Measurements from ENCODE around the gene PRSS27.
A peak's percentile ranks its signal among the peaks of the same experiment; 100 is the strongest.
"Not testable (repeated sequence)": the region's sequence is repeated elsewhere in the genome, so short reads cannot be mapped to it uniquely, and the experiment has no call there.

The PRSS27 gene

DNA sequence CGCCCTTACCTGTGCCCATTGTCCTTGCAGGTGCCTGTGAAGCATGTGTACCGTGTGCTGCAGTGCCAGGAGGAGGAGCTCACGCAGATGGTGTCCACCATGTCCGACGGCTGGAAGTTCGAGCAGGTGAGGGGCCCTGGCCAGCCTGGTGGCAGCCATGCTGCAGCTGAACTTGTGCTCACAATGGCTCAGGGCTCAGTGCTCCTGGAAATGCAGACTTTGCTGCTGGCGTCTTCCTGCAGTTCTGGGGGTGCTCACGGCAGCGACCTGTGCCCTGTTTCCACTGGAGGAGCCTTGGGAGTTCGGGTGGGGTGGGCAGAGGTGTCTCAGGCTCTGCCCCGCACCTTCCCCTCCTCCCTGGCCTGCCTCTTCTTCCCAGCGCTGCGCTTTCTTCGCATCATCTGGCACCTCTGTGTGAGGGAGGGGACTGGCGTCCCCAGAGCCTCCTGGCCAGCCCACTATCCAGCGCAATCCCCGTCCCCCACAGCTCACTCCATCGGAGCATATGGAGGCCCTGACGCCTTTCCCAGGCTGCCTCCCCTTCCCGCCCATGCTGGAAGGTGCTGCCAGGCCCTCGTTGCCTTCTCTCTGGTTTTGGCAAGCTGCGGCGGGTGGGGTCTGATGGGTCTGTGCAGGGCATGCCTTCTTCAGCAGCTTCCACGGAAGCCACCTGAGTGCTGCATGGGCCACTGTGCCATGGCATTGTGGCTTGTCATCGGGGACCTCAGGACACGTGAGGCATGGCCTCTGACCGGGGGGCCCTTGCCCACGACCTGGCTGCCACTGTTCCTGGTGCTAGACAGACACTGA is 20.0 kb downstream of the PRSS27 start:
- H3K36me3 ChIP-seq (ENCODE audit: control insufficient read depth, insufficient read depth, low read length), result peaks cover 65% of the 10 kb centered on the region
- H3K27me3 ChIP-seq (ENCODE audit: control insufficient read depth, insufficient read depth, low read length), result no peaks in the 10 kb centered on the region
- H3K27ac ChIP-seq (ENCODE audit: low read depth, low read length), result no peak overlapping the region
- no peak overlapping the region for H3K4me3 ChIP-seq (ENCODE audit: low read depth, low read length)
- H3K4me1 ChIP-seq (ENCODE audit: control insufficient read depth, insufficient read depth, low read length), result no peaks in the 10 kb centered on the region
- no peaks in the 10 kb centered on the region for H3K9me3 ChIP-seq (ENCODE audit: control insufficient read depth, insufficient read depth, low read depth, low read length)
- H3K9ac ChIP-seq (ENCODE audit: low read length), result no peak overlapping the region

DNA sequence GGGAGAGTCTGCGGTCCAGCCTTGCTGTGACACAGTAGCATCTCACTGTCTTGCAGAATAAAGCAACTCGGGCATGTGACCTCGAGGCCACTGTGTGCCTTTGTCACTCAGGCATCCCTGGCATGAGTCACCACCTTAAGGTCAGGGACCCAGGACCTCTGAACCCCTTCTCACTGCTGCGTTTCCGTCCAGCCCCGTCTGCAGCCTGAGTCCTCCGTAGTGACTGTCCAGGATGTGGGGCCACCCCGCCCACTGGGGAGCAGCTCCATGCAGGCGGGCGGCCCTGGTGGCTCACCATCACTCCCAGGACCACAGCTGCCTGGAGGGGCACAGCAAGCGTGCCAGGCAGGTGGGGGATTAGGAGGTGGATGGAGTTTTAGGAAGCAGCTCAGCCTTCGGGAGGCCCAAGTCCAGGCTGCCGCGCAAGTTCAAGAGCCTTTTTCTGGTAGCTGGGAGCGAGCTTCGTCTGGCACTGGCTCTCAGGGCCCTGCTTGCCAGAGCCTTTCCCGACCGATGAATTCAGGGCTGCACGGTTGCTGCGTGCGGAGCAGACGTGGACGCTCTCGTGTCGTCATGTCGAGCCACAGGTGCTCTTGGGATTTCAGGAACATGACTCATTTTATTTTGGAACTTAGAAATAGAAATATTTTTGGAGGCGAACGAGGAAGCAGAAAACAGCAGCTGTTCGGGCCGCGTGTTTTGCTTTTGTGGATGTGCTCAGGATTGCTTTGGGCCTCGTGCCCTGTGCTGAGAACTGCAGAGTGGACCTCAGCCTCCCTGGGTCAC is 20.9 kb downstream of the PRSS27 start:
- no peaks in the 10 kb centered on the region for H3K27me3 ChIP-seq (ENCODE audit: control insufficient read depth, insufficient read depth, low read length)
- H3K9me3 ChIP-seq (ENCODE audit: control insufficient read depth, insufficient read depth, low read depth, low read length), result no peaks in the 10 kb centered on the region
- H3K4me1 ChIP-seq (ENCODE audit: control insufficient read depth, insufficient read depth, low read length), result no peaks in the 10 kb centered on the region
- no peak overlapping the region for H3K9ac ChIP-seq (ENCODE audit: low read length)
- peaks cover 58% of the 10 kb centered on the region for H3K36me3 ChIP-seq (ENCODE audit: control insufficient read depth, insufficient read depth, low read length)
- no peak overlapping the region for H3K4me3 ChIP-seq (ENCODE audit: low read depth, low read length)
- no peak overlapping the region for H3K27ac ChIP-seq (ENCODE audit: low read depth, low read length)

DNA sequence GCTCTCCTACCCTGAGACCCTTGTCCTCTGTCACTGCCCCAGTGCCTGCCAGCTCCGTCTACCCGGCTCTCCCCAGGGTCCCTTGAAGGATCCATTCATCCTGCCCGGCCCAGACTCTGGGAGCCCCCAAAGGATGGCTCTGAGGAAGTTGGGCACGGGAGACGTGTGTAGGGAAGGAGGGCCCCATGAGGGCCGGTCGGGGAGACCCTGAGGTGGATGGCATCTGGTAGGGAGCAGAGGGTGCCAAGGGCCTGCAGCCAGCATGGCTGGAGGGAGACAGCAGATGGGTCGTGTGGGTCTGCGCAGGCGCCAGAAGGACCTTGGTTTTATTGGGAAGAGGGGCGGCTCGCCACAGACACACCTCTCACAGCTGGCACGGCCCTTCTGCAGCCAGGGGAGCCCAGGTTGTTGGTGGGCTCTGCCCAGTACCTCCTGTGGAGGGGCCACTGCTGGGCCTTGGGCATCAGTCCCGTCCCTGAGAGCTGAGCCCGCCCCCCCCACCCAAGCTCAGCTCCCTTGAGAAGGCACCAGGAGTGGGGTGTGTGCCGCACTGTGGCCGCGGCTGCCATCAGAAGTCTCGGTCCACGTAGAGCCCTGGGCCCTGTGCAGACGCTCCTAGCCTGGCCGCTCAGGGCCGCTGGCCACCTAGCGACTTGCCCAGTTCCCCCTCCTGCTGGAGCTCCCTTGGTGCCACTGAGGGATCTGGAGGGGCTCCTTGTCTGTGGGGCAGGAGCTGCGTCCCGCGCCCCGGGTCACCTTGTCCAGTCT is 21.7 kb downstream of the PRSS27 start:
- no peaks in the 10 kb centered on the region for H3K9me3 ChIP-seq (ENCODE audit: control insufficient read depth, insufficient read depth, low read depth, low read length)
- H3K4me1 ChIP-seq (ENCODE audit: control insufficient read depth, insufficient read depth, low read length), result 0 out of 2 replicates have a peak, but pooled peaks cover 3% of the 10 kb centered on the region
- no peak overlapping the region for H3K4me3 ChIP-seq (ENCODE audit: low read depth, low read length)
- H3K36me3 ChIP-seq (ENCODE audit: control insufficient read depth, insufficient read depth, low read length), result peaks cover 58% of the 10 kb centered on the region
- no peaks in the 10 kb centered on the region for H3K27me3 ChIP-seq (ENCODE audit: control insufficient read depth, insufficient read depth, low read length)
- H3K27ac ChIP-seq (ENCODE audit: low read depth, low read length), result no peak overlapping the region
- H3K9ac ChIP-seq (ENCODE audit: low read length), result no peak overlapping the region

DNA sequence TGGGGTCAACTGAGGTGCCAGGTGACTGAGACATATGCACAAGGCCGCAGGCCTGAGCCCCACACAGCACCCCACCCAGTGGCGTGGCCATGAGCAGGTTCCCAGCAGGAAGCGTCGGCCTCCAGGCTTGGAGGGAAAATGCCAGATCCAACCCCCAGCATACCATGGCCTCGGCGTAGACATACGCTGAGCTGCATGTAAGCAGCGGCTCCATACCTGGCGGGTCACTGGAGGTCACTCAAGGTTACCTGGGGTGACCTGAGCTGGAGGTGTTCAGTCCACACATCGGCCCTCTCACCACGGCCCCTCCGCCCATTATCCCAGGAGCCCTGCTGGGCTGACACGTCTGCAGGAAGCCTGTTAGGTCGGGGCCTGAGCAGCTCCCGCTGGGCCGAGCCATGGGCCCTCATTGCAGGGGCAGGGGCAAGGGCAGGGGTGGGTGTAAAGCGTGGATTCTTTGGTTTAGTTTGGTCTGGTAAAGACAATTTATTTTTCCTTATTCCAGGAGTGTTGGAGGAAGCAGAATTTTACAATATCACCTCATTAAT is 22.5 kb downstream of the PRSS27 start:
- no peak overlapping the region for H3K4me3 ChIP-seq (ENCODE audit: low read depth, low read length)
- H3K36me3 ChIP-seq (ENCODE audit: control insufficient read depth, insufficient read depth, low read length), result peaks cover 51% of the 10 kb centered on the region

DNA sequence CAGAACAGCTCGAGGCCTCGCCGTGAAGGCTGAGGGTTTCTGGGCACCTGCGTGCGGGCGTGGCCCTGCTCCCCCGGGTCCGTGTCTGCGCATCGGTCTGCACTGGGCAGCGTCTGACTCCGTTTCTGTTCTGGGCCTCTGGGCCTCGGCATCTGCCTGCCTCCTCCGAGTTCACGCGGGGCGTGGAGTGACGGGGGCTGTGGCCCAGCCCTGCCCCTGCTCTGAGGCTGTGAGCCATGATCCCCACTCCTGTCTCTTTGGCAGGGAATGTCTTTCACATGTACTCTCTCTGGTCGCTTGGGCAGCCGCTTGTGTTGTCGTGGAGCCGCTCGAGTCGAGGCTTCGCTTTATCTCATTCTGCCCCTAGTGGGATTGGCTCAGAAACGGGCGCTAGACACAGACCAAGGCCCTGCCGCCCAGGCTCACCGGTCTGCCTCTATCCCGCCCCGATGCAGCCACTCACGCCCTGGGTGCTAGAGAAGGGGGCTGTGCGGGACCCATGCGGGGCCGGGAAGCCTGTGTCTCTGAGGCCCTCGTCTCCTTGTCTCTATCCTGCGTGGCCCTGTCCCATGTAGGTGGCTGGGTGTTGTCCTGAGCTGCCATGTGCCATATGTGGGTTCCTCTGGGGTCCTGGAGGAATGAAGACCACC is 23.3 kb downstream of the PRSS27 start:
- H3K9ac ChIP-seq (ENCODE audit: low read length); H3K4me1 ChIP-seq (ENCODE audit: control insufficient read depth, insufficient read depth, low read length); H3K27ac ChIP-seq (ENCODE audit: low read depth, low read length); H3K27me3 ChIP-seq (ENCODE audit: control insufficient read depth, insufficient read depth, low read length); H3K4me3 ChIP-seq (ENCODE audit: low read depth, low read length); H3K9me3 ChIP-seq (ENCODE audit: control insufficient read depth, insufficient read depth, low read depth, low read length): not testable (repeated sequence)
- peaks cover 45% of the 10 kb centered on the region for H3K36me3 ChIP-seq (ENCODE audit: control insufficient read depth, insufficient read depth, low read length)

More for the DNA sequence above, 22.5 kb downstream of the PRSS27 start:
- Histone ChIP-seq H3K27ac (ENCODE audit: low read depth, low read length) (no peak overlapping the region), H3K27me3 (ENCODE audit: control insufficient read depth, insufficient read depth, low read length) (no peaks in the 10 kb centered on the region), H3K9me3 (ENCODE audit: control insufficient read depth, insufficient read depth, low read depth, low read length) (no peaks in the 10 kb centered on the region), H3K9ac (ENCODE audit: low read length) (no peak overlapping the region), H3K4me1 (ENCODE audit: control insufficient read depth, insufficient read depth, low read length) (0 out of 2 replicates have a peak, but pooled peaks cover 6% of the 10 kb centered on the region)

DNA sequence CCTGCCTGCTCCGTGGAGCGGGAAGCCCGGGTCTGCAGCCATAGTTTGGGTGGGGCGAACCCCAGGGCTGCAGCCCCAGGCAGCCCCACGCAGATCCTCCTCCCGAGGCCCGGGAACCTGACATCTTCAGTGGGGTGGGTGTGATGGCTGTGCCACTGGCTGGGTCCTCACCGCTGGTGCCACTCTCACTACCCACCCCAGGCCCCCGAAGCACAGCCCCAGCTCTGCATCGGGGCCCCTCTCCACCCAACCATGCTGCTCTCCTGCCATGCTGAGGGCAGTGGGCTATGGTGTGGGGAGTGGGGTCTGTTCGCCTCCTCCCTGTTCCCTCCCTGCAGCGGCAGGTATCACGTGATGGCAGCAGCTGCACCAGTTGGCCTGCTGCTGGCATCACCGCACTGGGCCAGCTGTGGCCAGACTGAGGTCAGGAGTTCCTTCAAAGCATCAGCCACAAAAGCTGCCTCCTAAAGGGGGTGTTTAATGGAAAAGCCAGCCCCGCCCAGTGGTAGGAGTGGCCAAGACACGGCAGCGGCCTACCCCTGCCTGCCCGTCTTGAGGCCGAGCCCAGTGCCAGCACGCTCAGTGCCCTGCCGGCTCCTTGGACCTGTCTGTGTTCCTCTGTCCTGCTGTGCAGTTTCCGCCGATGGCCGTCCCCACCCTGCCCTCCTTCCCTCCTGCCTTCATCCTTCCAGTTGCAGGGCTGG is 26.9 kb downstream of the PRSS27 start:
- no peaks in the 10 kb centered on the region for H3K27me3 ChIP-seq (ENCODE audit: control insufficient read depth, insufficient read depth, low read length)
- peaks cover 23% of the 10 kb centered on the region for H3K36me3 ChIP-seq (ENCODE audit: control insufficient read depth, insufficient read depth, low read length)
- H3K4me1 ChIP-seq (ENCODE audit: control insufficient read depth, insufficient read depth, low read length), result peaks cover 6% of the 10 kb centered on the region; the same call in 1 of the 2 replicates
- H3K9me3 ChIP-seq (ENCODE audit: control insufficient read depth, insufficient read depth, low read depth, low read length), result no peaks in the 10 kb centered on the region
- H3K27ac ChIP-seq (ENCODE audit: low read depth, low read length), result no peak overlapping the region
- H3K9ac ChIP-seq (ENCODE audit: low read length), result no peak overlapping the region
- H3K4me3 ChIP-seq (ENCODE audit: low read depth, low read length), result no peak overlapping the region

DNA sequence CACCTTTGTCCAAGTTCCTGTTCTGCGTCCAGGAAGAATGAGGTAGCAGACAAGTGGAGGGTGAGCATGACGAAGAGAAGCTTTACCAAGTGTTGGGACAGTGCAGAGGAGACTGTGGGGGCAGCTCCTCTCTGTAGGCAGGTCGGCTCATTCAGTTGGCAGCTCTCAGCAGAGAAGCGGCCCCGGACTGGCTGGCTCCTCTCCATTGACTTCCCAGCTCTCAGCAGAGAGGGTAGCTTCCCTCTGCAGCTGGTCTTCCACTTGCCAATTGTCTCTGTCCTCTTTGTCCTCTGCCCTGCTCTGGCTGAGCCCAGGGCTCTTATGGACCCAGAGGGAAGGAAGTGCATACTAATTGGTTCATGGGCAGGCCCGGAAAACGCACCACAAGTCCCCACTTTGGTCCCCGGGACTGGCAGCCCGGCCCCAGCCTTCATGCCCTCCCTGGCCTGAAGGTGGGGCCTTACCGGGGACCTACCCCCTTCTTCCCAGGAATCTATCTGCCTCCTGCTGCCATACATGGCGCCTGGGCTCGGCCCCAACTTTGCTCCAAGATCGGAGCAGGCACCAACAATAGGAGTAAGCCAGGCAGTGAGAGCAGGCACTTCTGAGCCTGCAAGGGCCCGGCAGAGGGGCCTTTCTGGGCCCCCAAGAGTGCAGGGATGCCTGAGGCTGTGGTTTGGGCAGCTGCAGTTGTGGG is 27.6 kb downstream of the PRSS27 start:
- no peak overlapping the region for H3K9ac ChIP-seq (ENCODE audit: low read length)
- 0 out of 2 replicates have a peak overlapping the region, but pooled peaks have one; percentile 9 for H3K27ac ChIP-seq (ENCODE audit: low read depth, low read length)
- H3K4me1 ChIP-seq (ENCODE audit: control insufficient read depth, insufficient read depth, low read length), result peaks cover 6% of the 10 kb centered on the region; the same call in 1 of the 2 replicates
- no peaks in the 10 kb centered on the region for H3K9me3 ChIP-seq (ENCODE audit: control insufficient read depth, insufficient read depth, low read depth, low read length)
- peaks cover 16% of the 10 kb centered on the region for H3K36me3 ChIP-seq (ENCODE audit: control insufficient read depth, insufficient read depth, low read length)
- H3K4me3 ChIP-seq (ENCODE audit: low read depth, low read length), result no peak overlapping the region
- no peaks in the 10 kb centered on the region for H3K27me3 ChIP-seq (ENCODE audit: control insufficient read depth, insufficient read depth, low read length)

DNA sequence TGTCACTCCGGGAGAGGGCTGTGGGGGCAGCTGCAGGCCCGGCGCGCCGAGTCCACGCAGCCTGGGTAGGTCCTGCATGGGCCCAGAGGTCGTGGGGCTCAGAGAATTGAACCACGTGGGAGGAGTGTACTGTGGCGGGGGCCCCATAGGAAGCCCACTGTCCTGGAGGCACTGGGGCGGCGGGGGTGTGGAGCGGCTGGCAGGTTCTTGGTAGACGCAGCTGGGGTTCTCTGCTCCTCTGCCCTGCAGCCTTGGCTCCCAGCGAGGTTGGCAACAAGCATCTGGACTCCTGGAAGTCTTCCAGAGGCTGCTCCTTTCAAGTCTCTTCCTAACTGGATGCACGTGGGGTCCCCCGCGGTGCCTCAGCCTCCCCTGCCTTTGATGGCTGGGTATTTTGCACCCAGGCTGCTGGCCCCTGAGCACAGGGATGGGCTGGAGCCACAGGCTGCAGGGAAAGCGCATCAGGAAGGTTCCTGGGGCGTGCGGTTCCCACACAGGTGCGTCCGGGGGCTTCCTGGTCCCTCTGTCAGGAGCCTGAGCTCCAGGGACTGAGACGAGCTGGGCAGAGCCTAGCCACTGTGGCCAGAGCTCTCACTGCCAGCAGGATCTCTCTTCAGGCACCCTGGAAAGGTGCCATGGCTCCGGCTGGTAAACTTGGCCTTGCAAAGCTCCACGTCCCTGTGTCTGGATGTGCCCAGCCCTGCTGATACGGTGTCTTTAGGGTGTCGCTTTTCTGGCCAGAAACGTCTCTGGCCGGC is 28.4 kb downstream of the PRSS27 start:
- H3K9me3 ChIP-seq (ENCODE audit: control insufficient read depth, insufficient read depth, low read depth, low read length), result no peaks in the 10 kb centered on the region
- no peak overlapping the region for H3K9ac ChIP-seq (ENCODE audit: low read length)
- no peaks in the 10 kb centered on the region for H3K27me3 ChIP-seq (ENCODE audit: control insufficient read depth, insufficient read depth, low read length)
- H3K27ac ChIP-seq (ENCODE audit: low read depth, low read length), result 0 out of 2 replicates have a peak overlapping the region, but pooled peaks have one; percentile 9
- peaks cover 6% of the 10 kb centered on the region; the same call in 1 of the 2 replicates for H3K4me1 ChIP-seq (ENCODE audit: control insufficient read depth, insufficient read depth, low read length)
- no peak overlapping the region for H3K4me3 ChIP-seq (ENCODE audit: low read depth, low read length)
- peaks cover 10% of the 10 kb centered on the region; the same call in 1 of the 2 replicates for H3K36me3 ChIP-seq (ENCODE audit: control insufficient read depth, insufficient read depth, low read length)

DNA sequence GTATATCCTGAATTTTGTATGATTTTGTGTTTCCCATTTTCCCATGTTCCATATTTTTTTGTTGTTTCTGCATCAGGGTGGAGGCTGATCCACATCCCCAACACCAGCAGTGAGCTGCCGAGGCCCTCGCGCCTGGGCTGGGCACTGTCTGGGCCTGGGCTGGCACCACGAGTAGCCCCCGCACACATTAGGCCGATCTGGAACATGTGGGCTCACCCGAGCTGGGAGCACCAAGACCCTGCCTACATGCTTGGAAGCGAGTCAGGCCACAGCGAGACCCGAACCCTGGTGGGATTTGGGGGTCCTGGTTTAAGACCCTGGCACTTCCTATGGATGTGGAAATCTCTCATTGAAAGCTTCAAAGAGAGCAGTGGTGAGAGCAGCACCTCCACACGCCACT is 29.2 kb downstream of the PRSS27 start:
- Histone ChIP-seq H3K36me3 (ENCODE audit: control insufficient read depth, insufficient read depth, low read length) (peaks cover 10% of the 10 kb centered on the region; the same call in 1 of the 2 replicates), H3K27ac (ENCODE audit: low read depth, low read length) (no peak overlapping the region), H3K9ac (ENCODE audit: low read length) (no peak overlapping the region), H3K4me3 (ENCODE audit: low read depth, low read length) (no peak overlapping the region), H3K27me3 (ENCODE audit: control insufficient read depth, insufficient read depth, low read length) (no peaks in the 10 kb centered on the region), H3K4me1 (ENCODE audit: control insufficient read depth, insufficient read depth, low read length) (peaks cover 6% of the 10 kb centered on the region; the same call in 1 of the 2 replicates), H3K9me3 (ENCODE audit: control insufficient read depth, insufficient read depth, low read depth, low read length) (no peaks in the 10 kb centered on the region)
